ENCODE data around the gene WWOX. TPM values are rescaled to one million over a fixed set of nuclear protein-coding genes. Genes with fewer than 3 reads are reported as not detected.

Gene WWOX
- total and polyA plus RNA-seq, 2 of the 8 experiments (the other 6 are each of a cell fraction or from before 2014, with no cell fraction given): 5.4 to 16.7 TPM

DNA sequence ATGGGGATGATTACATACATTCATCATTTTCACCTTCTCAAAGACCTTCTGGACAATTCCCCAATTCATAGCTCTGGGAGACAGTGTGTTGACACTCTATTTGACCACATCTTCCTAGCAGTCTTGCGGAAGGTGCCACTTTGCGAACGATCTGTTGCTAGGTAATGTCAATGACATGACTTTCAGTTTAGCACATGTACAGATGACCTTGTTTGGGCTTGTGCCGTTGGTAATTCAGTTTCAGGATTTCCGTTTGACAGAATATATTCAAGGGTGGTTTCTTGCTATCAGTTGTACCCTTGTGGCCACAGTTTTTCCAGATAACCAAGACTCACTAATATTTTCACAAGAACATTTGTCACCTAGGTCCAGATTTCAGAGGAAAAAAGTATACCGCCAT, 478.2 kb downstream of the WWOX start (continued):
- no peak for TF ChIP-seq CBX5 (IDR thresholded peaks at IDR 0.05; ENCODE audit: low read depth, low read length)
- no peak for TF ChIP-seq KDM4A (IDR thresholded peaks at IDR 0.05; ENCODE audit: low read depth, low read length, severe bottlenecking)
- TF ChIP-seq CBX8 (IDR thresholded peaks at IDR 0.05; ENCODE audit: borderline replicate concordance, low read depth, low read length): no peak
- no peak for TF ChIP-seq ASH2L (IDR thresholded peaks at IDR 0.05; ENCODE audit: low read length)
- no peak for TF ChIP-seq SRF (IDR thresholded peaks at IDR 0.05; ENCODE audit: low read depth, low read length)

Data from H1 (cell line).